ENCODE data around the gene PDGFA. TPM values are rescaled to one million over a fixed set of nuclear protein-coding genes. Genes with fewer than 3 reads are reported as not detected.

Gene PDGFA
- total RNA-seq, 2 experiments from 2014 or later: 16.7 to 18.8 TPM

DNA sequence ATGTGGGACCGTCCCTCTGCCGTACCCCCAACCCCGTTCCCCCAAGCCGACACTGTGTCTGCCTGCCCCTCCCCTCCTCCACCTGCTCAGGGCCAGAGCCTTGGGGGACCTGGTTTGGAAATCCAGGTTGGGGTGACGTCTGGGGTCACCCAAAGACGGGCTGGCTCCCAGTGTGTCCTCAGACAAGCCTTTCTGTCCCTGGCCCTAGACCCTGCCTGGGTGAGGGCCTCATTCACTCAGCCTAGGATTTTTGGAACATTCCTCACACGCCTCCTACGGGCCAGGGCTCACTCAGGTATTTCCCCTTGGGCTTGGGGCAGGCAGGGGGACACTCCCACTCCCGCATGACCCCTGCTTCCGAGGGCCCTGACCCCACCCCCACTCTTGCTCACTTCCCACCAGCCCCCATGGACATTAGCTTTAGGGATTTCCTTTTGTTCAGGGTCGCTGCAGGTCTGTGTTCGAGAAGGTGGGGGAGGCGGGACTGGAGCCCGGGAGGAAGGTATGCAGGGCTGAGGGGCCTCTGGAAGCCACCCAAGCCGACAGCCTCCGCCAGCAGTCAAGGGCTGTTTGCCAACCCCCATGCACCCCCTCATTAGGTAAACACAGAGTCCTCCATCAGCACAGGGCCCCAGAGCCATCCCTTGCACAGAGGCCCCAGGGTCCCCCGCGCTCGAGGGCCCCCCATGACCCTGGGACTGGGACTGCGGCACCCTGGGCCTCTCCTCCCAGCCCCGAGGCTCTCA is 35.1 kb downstream of the PDGFA start:
- no peaks in the 10 kb centered on the region for H3K4me1 Mint-ChIP-seq (ENCODE audit: low read depth)
- no peaks in the 10 kb centered on the region for H3K36me3 Mint-ChIP-seq (ENCODE audit: low read depth)
- H3K27me3 Mint-ChIP-seq: peaks cover 6% of the 10 kb centered on the region
- POLR2A ChIA-PET: no interaction called here
- CTCF ChIA-PET: no interaction called here
- intact Hi-C loops (cut with micrococcal nuclease): no loop called here
- H3K4me3 Mint-ChIP-seq: no peak overlapping the region
- no peak overlapping the region for H3K27ac Mint-ChIP-seq
- ATAC-seq (no peak), DNase-seq (no peak)
- TF ChIP-seq, protein P1, sequence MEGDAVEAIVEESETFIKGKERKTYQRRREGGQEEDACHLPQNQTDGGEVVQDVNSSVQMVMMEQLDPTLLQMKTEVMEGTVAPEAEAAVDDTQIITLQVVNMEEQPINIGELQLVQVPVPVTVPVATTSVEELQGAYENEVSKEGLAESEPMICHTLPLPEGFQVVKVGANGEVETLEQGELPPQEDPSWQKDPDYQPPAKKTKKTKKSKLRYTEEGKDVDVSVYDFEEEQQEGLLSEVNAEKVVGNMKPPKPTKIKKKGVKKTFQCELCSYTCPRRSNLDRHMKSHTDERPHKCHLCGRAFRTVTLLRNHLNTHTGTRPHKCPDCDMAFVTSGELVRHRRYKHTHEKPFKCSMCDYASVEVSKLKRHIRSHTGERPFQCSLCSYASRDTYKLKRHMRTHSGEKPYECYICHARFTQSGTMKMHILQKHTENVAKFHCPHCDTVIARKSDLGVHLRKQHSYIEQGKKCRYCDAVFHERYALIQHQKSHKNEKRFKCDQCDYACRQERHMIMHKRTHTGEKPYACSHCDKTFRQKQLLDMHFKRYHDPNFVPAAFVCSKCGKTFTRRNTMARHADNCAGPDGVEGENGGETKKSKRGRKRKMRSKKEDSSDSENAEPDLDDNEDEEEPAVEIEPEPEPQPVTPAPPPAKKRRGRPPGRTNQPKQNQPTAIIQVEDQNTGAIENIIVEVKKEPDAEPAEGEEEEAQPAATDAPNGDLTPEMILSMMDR (IDR thresholded peaks at IDR 0.05): no peak
- no peaks in the 10 kb centered on the region for H3K9me3 Mint-ChIP-seq

DNA sequence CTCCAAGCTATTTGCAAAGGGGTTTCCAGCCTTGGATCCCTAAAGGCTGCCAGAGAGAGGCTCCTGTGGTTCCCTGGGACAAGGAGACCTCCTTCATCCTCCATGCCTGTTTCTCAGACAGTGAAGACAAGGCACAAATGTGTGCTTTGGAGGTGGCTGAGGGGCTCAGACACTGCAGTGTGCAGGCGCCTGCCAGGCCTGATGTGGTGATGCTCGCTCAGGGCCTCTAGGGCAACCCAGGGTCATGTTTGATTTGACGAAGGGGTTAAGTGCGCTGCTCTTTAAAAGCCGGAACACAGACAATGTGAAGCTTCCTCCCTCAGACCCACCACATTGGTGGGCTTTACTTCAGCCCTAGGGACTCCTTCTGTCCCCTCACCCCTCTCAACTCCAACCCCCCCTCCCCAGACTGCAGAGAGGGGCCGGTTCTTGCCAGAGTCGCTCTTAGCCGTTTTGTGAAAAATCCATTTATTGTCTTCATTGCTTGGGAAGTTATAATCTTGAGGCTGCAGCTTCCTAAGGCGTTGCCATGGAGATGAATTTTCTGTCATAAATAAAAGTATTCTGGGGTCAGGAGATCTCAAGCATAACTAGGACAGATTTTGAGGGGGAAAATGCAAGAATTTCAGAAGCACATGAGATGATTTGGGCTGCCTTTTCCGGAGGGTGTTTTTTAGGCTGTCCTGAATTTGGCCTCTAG is 35.8 kb downstream of the PDGFA start:
- Mint-ChIP-seq H3K9me3 (no peaks in the 10 kb centered on the region), H3K27me3 (peaks cover 6% of the 10 kb centered on the region), H3K36me3 (ENCODE audit: low read depth) (no peaks in the 10 kb centered on the region), H3K4me1 (ENCODE audit: low read depth) (no peaks in the 10 kb centered on the region), H3K27ac (no peak overlapping the region), H3K4me3 (no peak overlapping the region)
- ATAC-seq (no peak), DNase-seq (no peak)
- intact Hi-C loops (cut with micrococcal nuclease): no loop called here
- ChIA-PET POLR2A (no interaction called here), CTCF (no interaction called here)
- TF ChIP-seq, protein P1 (IDR thresholded peaks at IDR 0.05): no peak

DNA sequence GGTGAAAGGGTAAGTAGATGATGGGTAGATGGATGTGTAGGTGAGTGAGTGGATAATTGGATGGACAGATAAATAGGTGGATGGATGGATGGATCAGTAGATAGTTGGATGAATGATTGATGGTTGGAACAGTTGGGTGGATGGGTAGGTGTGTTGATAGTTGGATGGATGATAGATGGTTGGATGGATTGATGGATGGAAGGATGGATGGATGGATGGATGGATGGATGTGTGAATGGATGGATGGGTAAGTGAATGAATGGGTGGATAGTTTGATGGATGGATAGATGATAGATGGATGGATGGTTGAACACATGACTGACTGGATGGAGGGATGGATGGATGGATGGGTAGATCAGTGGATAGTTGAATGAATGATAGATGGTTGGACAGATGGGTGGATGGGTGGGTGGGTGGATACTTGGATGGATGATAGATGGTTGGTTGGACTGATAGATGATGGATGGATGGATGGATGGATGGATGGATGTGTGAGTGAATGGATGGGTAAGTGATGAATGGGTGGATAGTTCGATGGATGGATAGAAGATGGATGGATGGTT is 37.0 kb downstream of the PDGFA start:
- no peaks in the 10 kb centered on the region for H3K4me1 Mint-ChIP-seq (ENCODE audit: low read depth)
- ChIA-PET CTCF (no interaction called here), POLR2A (no interaction called here)
- no peaks in the 10 kb centered on the region for H3K36me3 Mint-ChIP-seq (ENCODE audit: low read depth)
- H3K4me3 Mint-ChIP-seq: no peak overlapping the region
- ATAC-seq: no peak
- TF ChIP-seq, protein P1 (IDR thresholded peaks at IDR 0.05): no peak
- H3K27me3 Mint-ChIP-seq: peaks cover 6% of the 10 kb centered on the region
- DNase-seq: no peak
- no peaks in the 10 kb centered on the region for H3K9me3 Mint-ChIP-seq
- no peak overlapping the region for H3K27ac Mint-ChIP-seq
- intact Hi-C loops (cut with micrococcal nuclease): no loop called here

DNA sequence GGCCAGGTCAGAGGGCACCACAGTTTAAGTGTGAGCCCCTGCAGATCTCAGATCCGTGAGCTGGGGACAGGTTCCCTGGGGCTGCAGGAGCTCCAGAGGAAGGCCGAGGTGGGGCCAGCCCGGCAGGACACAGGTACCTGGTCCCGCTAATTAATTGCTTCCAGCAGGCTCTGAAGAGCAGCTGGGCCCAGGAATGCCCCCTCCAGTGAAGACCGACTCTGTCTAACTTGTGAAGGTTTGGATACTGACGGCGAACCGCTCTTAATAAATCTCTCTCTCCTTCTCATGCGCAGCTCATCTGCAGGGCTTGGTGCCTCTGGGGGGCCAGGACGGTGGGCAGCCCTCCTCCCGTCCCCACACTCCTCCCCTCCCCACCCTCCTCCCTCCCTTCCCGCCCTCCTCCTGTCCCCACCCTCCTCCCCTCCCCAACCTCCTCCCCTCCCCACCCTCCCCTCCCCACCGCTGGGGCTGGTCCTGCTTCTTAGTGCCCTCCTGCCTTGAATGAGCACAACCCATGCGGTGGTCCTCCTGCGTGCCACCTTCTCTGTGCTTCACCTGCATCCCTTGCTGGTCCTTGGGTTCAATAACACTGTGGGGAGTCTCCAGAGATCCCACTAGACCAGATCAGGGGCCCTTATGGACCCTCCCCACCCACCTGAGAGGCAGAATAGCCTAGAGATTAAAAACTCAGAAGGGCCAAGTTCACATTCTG is 38.3 kb downstream of the PDGFA start:
- POLR2A ChIA-PET: no interaction called here
- Mint-ChIP-seq H3K36me3 (ENCODE audit: low read depth) (no peaks in the 10 kb centered on the region), H3K9me3 (no peaks in the 10 kb centered on the region), H3K27me3 (peaks cover 5% of the 10 kb centered on the region), H3K4me1 (ENCODE audit: low read depth) (no peaks in the 10 kb centered on the region), H3K27ac (no peak overlapping the region), H3K4me3 (no peak overlapping the region)
- DNase-seq (no peak), ATAC-seq (no peak)
- intact Hi-C loops (cut with micrococcal nuclease): no loop called here
- TF ChIP-seq, protein P1 (IDR thresholded peaks at IDR 0.05): no peak
- CTCF ChIA-PET: no interaction called here

Data from activated CD8-positive, alpha-beta T cell treated with anti-CD3 and anti-CD28 coated beads for 36 hours (primary cell).